H1 (cell line): ENCODE measurements around the gene MUC5AC. TPM values are rescaled to one million over a fixed set of nuclear protein-coding genes. Genes with fewer than 3 reads are reported as not detected.

Experiments
- NANOG ChIP-seq: IDR thresholded peaks from 2 replicates; pipeline ENCODE4 v1.6.1; 2011; ENCODE audit warnings: low read length, low read depth, mild to moderate bottlenecking, inconsistent platforms; ENCODE audit not compliant: insufficient read depth, poor library complexity, severe bottlenecking
- NRF1 ChIP-seq: IDR thresholded peaks from 2 replicates; pipeline ENCODE4 v1.6.1; 2011; ENCODE audit warnings: mild to moderate bottlenecking, low read depth, low read length, improper control_type of control experiment
- RAD21 ChIP-seq, 2 experiments: IDR thresholded peaks in 1 of 2; conservative IDR thresholded peaks in 1 of 2; 2 replicates each; pipeline ENCODE4 v1.6.1; 2011; ENCODE audit warnings: low read depth in 2 of 2, low read length in 2 of 2, improper control_type of control experiment in 1 of 2, inconsistent platforms in 1 of 2, mild to moderate bottlenecking in 1 of 2, moderate library complexity in 1 of 2
- RFX5 ChIP-seq: IDR thresholded peaks from 2 replicates; pipeline ENCODE4 v1.6.1; 2011; ENCODE audit warnings: low read depth, low read length, improper control_type of control experiment, borderline replicate concordance
- RXRA ChIP-seq: IDR thresholded peaks from 2 replicates; pipeline ENCODE4 v1.6.1; 2011; ENCODE audit warnings: low read depth, mild to moderate bottlenecking, low read length, moderate library complexity; ENCODE audit not compliant: insufficient read depth
- ZNF274 ChIP-seq: IDR thresholded peaks from 2 replicates; pipeline ENCODE4 v1.7.0; 2012; ENCODE audit warnings: low read length, borderline replicate concordance; ENCODE audit errors: extremely low read depth
- polyA plus RNA-seq, 7 experiments: library from polyadenylated mRNA; depleted of rRNA in 3 of 7; stranded (reverse) in 5 of 7; unstranded in 2 of 7; fragments of >200 nt in 5 of 7; fragments of 200-250 nt in 2 of 7; gene quantifications; 1 replicate in 5 of 7; 2 replicates in 1 of 7; 4 replicates in 1 of 7; pipeline versions ENCODE4 v1.2.1 to v1.2.3, GENCODE V29; 2011 to 2013; ENCODE audit warnings: missing spikeins in 2 of 7, mixed read lengths in 2 of 7
- total RNA-seq: library from RNA; stranded (reverse); fragmentation: NEBNext Ultra II Directional; extraction: Animal tissue kit (Norgen Biotek cat#: 25700); gene quantifications from 2 replicates; pipeline ENCODE4 v1.2.1, GENCODE V29; 2021

Gene MUC5AC
- total and polyA plus RNA-seq, 2 of the 8 experiments (the other 6 are each of a cell fraction or from before 2014, with no cell fraction given): not detected

- TF ChIP-seq NANOG (no peak), ZNF274 (no peak), RAD21 (IDR thresholded peaks at IDR 0.05 in 1 of 2, conservative IDR thresholded peaks at IDR 0.05 in 1 of 2; ENCODE audit: low read depth in 2 of 2, low read length in 2 of 2) (no peak), RFX5 (no peak), RXRA (no peak), NRF1 (no peak)
Observed at GRCh38 chr11:1192741-1193325, 35.1 kb downstream of the MUC5AC start (continued).
